Caco-2 (cell line): Measurements from ENCODE around the gene SARDH. TPM values are rescaled to one million over a fixed set of nuclear protein-coding genes. Genes with fewer than 3 reads are reported as not detected.

Experiments used
- BruUV-seq: library from RNA; stranded (reverse); fragments of 400-500 nt; replicated peaks from 2 replicates; lab custom pipeline; 2021; lab: Mats Ljungman, UMichigan
- CTCF ChIA-PET: fragments of 300-600 bp; sonication (Branson Sonifier 250); formaldehyde crosslinking; loops from one replicate; lab custom pipeline; 2022; ENCODE audit warnings: antibody characterized with exemption; lab: Charles Lee
- POLR2A ChIA-PET: fragments of 300-600 bp; sonication (Branson Sonifier 250); formaldehyde crosslinking; loops from one replicate; lab custom pipeline; 2022; ENCODE audit warnings: antibody characterized with exemption; lab: Charles Lee
- DNase-seq, 2 experiments: peaks; one replicate each; pipeline versions ENCODE4 v3.0.0 to v3.0.0-alpha.2; 2020 to 2022
- H3K27me3 ChIP-seq: replicated peaks from 2 replicates; pipeline ENCODE4 v1.6.0; 2011; ENCODE audit warnings: low read length; ENCODE audit not compliant: control insufficient read depth, insufficient read depth
- H3K36me3 ChIP-seq: 2 replicates; pipeline ENCODE4 v1.5.1; 2011; ENCODE audit warnings: low read length; ENCODE audit not compliant: control insufficient read depth, insufficient read depth
- H3K4me1 ChIP-seq: fragments of 250-450 bp; sonication (Bioruptor Pico); 2 replicates; pipeline ENCODE4 v1.5.1; 2020; ENCODE audit warnings: mild to moderate bottlenecking
- H3K4me3 ChIP-seq: 2 replicates; pipeline ENCODE4 v1.5.1; 2011; ENCODE audit warnings: low read depth, mild to moderate bottlenecking, control low read depth, low read length
- H3K9me3 ChIP-seq: fragments of 250-450 bp; sonication (Bioruptor Pico); 2 replicates; pipeline ENCODE4 v1.5.1; 2020; ENCODE audit warnings: mild to moderate bottlenecking, moderate library complexity
- H3K27ac Mint-ChIP-seq: one replicate; pipeline ENCODE4 v1.8.0; 2022; ENCODE audit warnings: mixed read lengths; ENCODE audit not compliant: unreplicated experiment
- H3K27me3 Mint-ChIP-seq: one replicate; pipeline ENCODE4 v1.8.0; 2022; ENCODE audit warnings: mixed read lengths; ENCODE audit not compliant: insufficient read depth, unreplicated experiment
- H3K36me3 Mint-ChIP-seq: one replicate; pipeline ENCODE4 v1.8.0; 2022; ENCODE audit warnings: mild to moderate bottlenecking, mixed read lengths; ENCODE audit not compliant: insufficient read depth, unreplicated experiment
- H3K4me1 Mint-ChIP-seq: one replicate; pipeline ENCODE4 v1.8.0; 2022; ENCODE audit warnings: low read depth, mixed read lengths; ENCODE audit not compliant: unreplicated experiment
- H3K4me3 Mint-ChIP-seq: one replicate; pipeline ENCODE4 v1.8.0; 2022; ENCODE audit warnings: mild to moderate bottlenecking, moderate library complexity, mixed read lengths; ENCODE audit not compliant: unreplicated experiment
- H3K9me3 Mint-ChIP-seq: one replicate; pipeline ENCODE4 v1.8.0; 2022; ENCODE audit warnings: mixed read lengths; ENCODE audit not compliant: unreplicated experiment
- CTCF ChIP-seq, 2 experiments: fragments of 200-600 bp in 1 of 2; IDR thresholded peaks; 1 replicate in 1 of 2; 2 replicates in 1 of 2; pipeline versions ENCODE4 v1.5.1 to v1.8.0; 2011 to 2022; ENCODE audit warnings: antibody characterized with exemption in 1 of 2, control low read depth in 1 of 2, inconsistent platforms in 1 of 2, low read depth in 1 of 2, low read length in 1 of 2, mild to moderate bottlenecking in 1 of 2, moderate library complexity in 1 of 2; ENCODE audit not compliant: insufficient read depth in 1 of 2, severe bottlenecking in 1 of 2, unreplicated experiment in 1 of 2
- intact Hi-C: fragments of 100-400 bp; cut with micrococcal nuclease; formaldehyde crosslinking; loops from one replicate; pipeline ENCODE4 v1.10.0; 2022; ENCODE audit not compliant: unreplicated experiment
- total RNA-seq: library from RNA; stranded (reverse); gene quantifications from 2 replicates; pipeline ENCODE4 v1.2.3, GENCODE V29; 2022

Gene SARDH
- total RNA-seq, 1 experiment from 2014 or later: 0.36 TPM

DNA sequence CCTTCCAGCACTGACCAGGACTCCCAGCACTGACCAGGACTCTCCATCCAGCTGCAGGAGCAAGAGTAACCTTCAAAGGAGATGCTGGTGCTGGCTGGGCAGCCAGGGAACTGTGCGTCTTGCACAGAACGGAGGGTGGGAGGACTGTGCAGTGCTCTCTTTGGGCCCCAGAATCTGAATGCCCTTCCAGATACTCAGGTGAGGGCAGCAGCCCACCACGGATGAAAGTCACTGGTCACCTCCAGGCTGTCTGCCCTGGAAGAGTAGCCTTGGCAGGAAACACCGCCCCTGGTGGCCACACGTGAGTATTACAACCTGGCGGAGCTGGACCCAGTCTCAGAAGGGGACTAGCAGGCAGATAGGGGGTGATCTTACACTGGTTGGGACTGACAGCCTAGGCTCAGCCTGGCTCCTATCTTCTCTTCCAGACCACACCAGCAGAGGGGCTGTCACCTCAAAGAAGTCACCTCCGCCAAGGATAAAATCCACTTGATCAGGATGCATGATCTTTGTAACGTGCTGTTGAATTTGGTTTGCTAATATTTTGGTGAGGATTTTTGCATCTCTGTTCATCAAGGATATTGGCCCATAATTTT lies 4.8 kb upstream of the SARDH start:
- no TSS peak for BruUV-seq
- TF ChIP-seq CTCF (IDR thresholded peaks at IDR 0.05; ENCODE audit: insufficient read depth in 1 of 2, low read depth in 1 of 2, low read length in 1 of 2, severe bottlenecking in 1 of 2, unreplicated experiment in 1 of 2): peak; percentile 95 to 98
- no peak overlapping the region for H3K4me3 Mint-ChIP-seq
- Histone ChIP-seq H3K27me3 (no peaks in the 10 kb centered on the region), H3K4me1 (peaks cover 13% of the 10 kb centered on the region), H3K4me3 (no peak overlapping the region), H3K36me3 (no peaks in the 10 kb centered on the region), H3K9me3 (no peaks in the 10 kb centered on the region)
- no peaks in the 10 kb centered on the region for H3K27me3 Mint-ChIP-seq
- intact Hi-C loops: loop anchor here (1.0 kb wide), 1 partner anchor 251 kb away; no protein-coding TSS in a partner anchor
- H3K36me3 Mint-ChIP-seq: peaks cover 5% of the 10 kb centered on the region
- CTCF ChIA-PET: interaction anchor here (0.6 to 1.8 kb wide), 11 partner anchors 10 to 356 kb away, joined by 3 to 10 read pairs (median 3); no protein-coding TSS in a partner anchor
- peaks cover 9% of the 10 kb centered on the region for H3K9me3 Mint-ChIP-seq
- H3K27ac Mint-ChIP-seq: no peak overlapping the region
- peak; percentile 88 to 91 for DNase-seq
- peaks cover 9% of the 10 kb centered on the region for H3K4me1 Mint-ChIP-seq
- POLR2A ChIA-PET: no interaction called here

DNA sequence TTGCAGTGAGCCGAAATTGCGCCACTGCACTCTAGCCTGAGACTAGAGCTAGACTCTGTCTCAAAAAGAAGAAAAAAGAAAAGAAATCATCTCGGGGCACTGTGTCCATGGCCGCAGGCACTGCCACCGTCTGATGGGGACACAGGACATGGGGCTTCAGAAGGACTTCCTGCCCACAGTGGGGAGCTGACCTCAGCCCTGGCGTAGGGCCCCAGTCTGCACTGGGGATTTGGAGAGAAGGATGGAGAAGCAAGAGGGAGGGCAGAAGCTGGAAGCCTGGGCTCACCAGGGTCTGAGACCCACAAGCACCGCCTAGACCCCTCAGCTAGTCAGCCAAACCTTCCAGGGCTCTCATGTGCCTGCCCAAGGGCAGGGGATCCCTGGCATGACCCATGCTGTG lies 4.1 kb upstream of the SARDH start:
- BruUV-seq: no TSS peak
- Mint-ChIP-seq H3K4me3 (no peak overlapping the region), H3K9me3 (peaks cover 9% of the 10 kb centered on the region), H3K27ac (no peak overlapping the region), H3K4me1 (peaks cover 9% of the 10 kb centered on the region), H3K36me3 (peaks cover 1% of the 10 kb centered on the region), H3K27me3 (no peaks in the 10 kb centered on the region)
- peaks cover 13% of the 10 kb centered on the region for H3K4me1 ChIP-seq
- no peak for TF ChIP-seq CTCF (IDR thresholded peaks at IDR 0.05; ENCODE audit: insufficient read depth in 1 of 2, low read depth in 1 of 2, low read length in 1 of 2, severe bottlenecking in 1 of 2, unreplicated experiment in 1 of 2)
- no peaks in the 10 kb centered on the region for H3K27me3 ChIP-seq
- no peak overlapping the region for H3K4me3 ChIP-seq
- ChIA-PET CTCF (interaction anchor here (1.0 to 1.8 kb wide), 4 partner anchors 9 to 41 kb away, joined by 3 to 10 read pairs (median 5); no protein-coding TSS in a partner anchor), POLR2A (no interaction called here)
- no peaks in the 10 kb centered on the region for H3K36me3 ChIP-seq
- DNase-seq: no peak
- intact Hi-C loops: no loop called here
- no peaks in the 10 kb centered on the region for H3K9me3 ChIP-seq

- no TSS peak for BruUV-seq
- peaks cover 13% of the 10 kb centered on the region for H3K4me1 ChIP-seq
- H3K4me3 Mint-ChIP-seq: no peak overlapping the region
- H3K4me3 ChIP-seq: no peak overlapping the region
- intact Hi-C loops: no loop called here
- no peaks in the 10 kb centered on the region for H3K36me3 ChIP-seq
- no peaks in the 10 kb centered on the region for H3K36me3 Mint-ChIP-seq
- peaks cover 7% of the 10 kb centered on the region for H3K9me3 Mint-ChIP-seq
- H3K27me3 Mint-ChIP-seq: no peaks in the 10 kb centered on the region
- DNase-seq: no peak
- CTCF ChIA-PET: interaction anchor here (1.7 to 1.8 kb wide), 2 partner anchors 9 to 15 kb away, joined by 4 to 6 read pairs; no protein-coding TSS in a partner anchor
- no peak overlapping the region for H3K27ac Mint-ChIP-seq
- H3K27me3 ChIP-seq: no peaks in the 10 kb centered on the region
- peaks cover 9% of the 10 kb centered on the region for H3K4me1 Mint-ChIP-seq
- no peaks in the 10 kb centered on the region for H3K9me3 ChIP-seq
- TF ChIP-seq CTCF (IDR thresholded peaks at IDR 0.05; ENCODE audit: insufficient read depth in 1 of 2, low read depth in 1 of 2, low read length in 1 of 2, severe bottlenecking in 1 of 2, unreplicated experiment in 1 of 2): no peak
- POLR2A ChIA-PET: no interaction called here
These were observed 3.6 kb upstream of the SARDH start for GRCh38 chr9:133741716-133742115.
